Brain microvascular endothelial cell (primary cell): ENCODE measurements around the gene RASL11A.
"Not testable (repeated sequence)": the region's sequence is repeated elsewhere in the genome, so short reads cannot be mapped to it uniquely, and the experiment has no call there.

ENCODE experiments used
- DNase-seq: peaks from one replicate; pipeline ENCODE4 v3.0.0-alpha.2; 2020
- H3K27ac ChIP-seq: fragments of 250-450 bp; sonication (Bioruptor Pico); 2 replicates; pipeline ENCODE4 v1.5.1; 2020; ENCODE audit warnings: mild to moderate bottlenecking, moderate library complexity
- H3K27me3 ChIP-seq: fragments of 250-450 bp; sonication (Bioruptor Pico); replicated peaks from 2 replicates; pipeline ENCODE4 v1.5.1; 2020; ENCODE audit warnings: mild to moderate bottlenecking
- H3K36me3 ChIP-seq: fragments of 250-450 bp; sonication (Bioruptor Pico); replicated peaks from 2 replicates; pipeline ENCODE4 v1.5.1; 2020; ENCODE audit warnings: mild to moderate bottlenecking
- H3K4me3 ChIP-seq: 2 replicates; pipeline ENCODE4 v1.5.1; 2011; ENCODE audit warnings: low read depth, mild to moderate bottlenecking, control low read depth, low read length, moderate library complexity
- in situ Hi-C: cut with HindIII; loops from 2 replicates; pipeline ENCODE4 v1.10.0; 2017; ENCODE audit warnings: low sequenced_read_pairs, low pct_ligation_motif_present
- TF ChIP-seq, protein P1 (sequence below): IDR thresholded peaks from 2 replicates; pipeline ENCODE4 v1.5.1; 2011; ENCODE audit warnings: low read depth, mild to moderate bottlenecking, moderate library complexity, low read length, control low read depth, inconsistent platforms; ENCODE audit errors: missing control alignments

The RASL11A gene

GRCh38 chr13:27310946-27311345 is 40.3 kb downstream of the RASL11A start:
- no peak for DNase-seq
- no peaks in the 10 kb centered on the region for H3K36me3 ChIP-seq
- H3K27me3 ChIP-seq = no peaks in the 10 kb centered on the region
- no peak overlapping the region for H3K27ac ChIP-seq
- in situ Hi-C loops = no loop called here
- TF ChIP-seq, protein P1, sequence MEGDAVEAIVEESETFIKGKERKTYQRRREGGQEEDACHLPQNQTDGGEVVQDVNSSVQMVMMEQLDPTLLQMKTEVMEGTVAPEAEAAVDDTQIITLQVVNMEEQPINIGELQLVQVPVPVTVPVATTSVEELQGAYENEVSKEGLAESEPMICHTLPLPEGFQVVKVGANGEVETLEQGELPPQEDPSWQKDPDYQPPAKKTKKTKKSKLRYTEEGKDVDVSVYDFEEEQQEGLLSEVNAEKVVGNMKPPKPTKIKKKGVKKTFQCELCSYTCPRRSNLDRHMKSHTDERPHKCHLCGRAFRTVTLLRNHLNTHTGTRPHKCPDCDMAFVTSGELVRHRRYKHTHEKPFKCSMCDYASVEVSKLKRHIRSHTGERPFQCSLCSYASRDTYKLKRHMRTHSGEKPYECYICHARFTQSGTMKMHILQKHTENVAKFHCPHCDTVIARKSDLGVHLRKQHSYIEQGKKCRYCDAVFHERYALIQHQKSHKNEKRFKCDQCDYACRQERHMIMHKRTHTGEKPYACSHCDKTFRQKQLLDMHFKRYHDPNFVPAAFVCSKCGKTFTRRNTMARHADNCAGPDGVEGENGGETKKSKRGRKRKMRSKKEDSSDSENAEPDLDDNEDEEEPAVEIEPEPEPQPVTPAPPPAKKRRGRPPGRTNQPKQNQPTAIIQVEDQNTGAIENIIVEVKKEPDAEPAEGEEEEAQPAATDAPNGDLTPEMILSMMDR = no peak
- H3K4me3 ChIP-seq = no peak overlapping the region

- in situ Hi-C loops = no loop called here
- DNase-seq = no peak
- no peak overlapping the region for H3K27ac ChIP-seq
- no peaks in the 10 kb centered on the region for H3K36me3 ChIP-seq
- TF ChIP-seq, protein P1 = no peak
- peaks cover 2% of the 10 kb centered on the region for H3K27me3 ChIP-seq
- H3K4me3 ChIP-seq = no peak overlapping the region
These were observed 41.0 kb downstream of the RASL11A start for GRCh38 chr13:27311518-27312210.

DNA sequence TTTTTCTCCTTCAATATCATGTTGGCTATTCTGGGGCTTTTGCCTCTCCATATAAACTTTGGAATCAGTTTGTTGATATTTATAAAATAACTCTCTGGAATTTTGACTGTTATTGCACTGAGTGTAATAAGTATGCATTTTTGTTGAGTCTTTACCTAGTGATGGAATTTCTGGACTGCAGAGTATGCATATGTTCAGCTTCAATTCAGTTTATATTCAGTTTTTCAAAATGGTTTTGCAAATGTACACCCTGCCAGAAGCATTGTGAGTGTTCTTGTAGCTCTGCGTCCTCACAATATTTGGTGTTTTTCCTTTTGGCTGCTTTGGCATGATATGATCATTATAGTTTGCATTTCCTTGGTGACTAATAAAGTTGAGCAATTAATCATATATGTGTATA is 43.1 kb downstream of the RASL11A start:
- H3K27me3 ChIP-seq = peaks cover 2% of the 10 kb centered on the region
- H3K27ac ChIP-seq = no peak overlapping the region
- H3K4me3 ChIP-seq = no peak overlapping the region
- no peak for DNase-seq
- in situ Hi-C loops = no loop called here
- TF ChIP-seq, protein P1 = no peak
- no peaks in the 10 kb centered on the region for H3K36me3 ChIP-seq

DNA sequence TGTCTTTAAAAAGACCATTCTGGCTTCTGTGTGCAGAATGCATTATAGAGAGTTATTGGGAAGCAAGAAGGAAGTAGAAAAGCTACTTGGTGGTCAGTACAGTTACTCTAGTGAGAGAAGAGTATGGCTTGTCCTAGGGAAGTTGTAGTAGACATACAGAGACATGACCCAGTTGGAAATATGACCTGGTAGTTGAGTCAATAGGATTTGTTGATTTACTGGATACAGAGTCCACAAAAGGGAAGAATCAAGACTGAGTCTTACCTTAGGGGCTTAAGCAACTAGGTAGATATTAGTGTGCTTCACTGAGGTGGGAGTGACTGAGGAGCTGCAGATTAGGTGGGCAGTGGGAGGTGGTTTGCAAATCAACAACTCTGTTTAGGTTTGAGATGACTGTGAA is 48.8 kb downstream of the RASL11A start:
- no peak for DNase-seq
- in situ Hi-C loops = no loop called here
- H3K27ac ChIP-seq = no peak overlapping the region
- peaks cover 2% of the 10 kb centered on the region for H3K27me3 ChIP-seq
- TF ChIP-seq, protein P1 = no peak
- H3K4me3 ChIP-seq = no peak overlapping the region
- H3K36me3 ChIP-seq = no peaks in the 10 kb centered on the region

GRCh38 chr13:27321468-27322431 is 51.1 kb downstream of the RASL11A start:
- in situ Hi-C loops = no loop called here
- Histone ChIP-seq H3K27me3 (no peaks in the 10 kb centered on the region), H3K4me3 (no peak overlapping the region), H3K27ac (no peak overlapping the region), H3K36me3 (no peaks in the 10 kb centered on the region)
- TF ChIP-seq, protein P1 = no peak
- no peak for DNase-seq

- DNase-seq, in situ Hi-C loops, H3K36me3 ChIP-seq, H3K4me3 ChIP-seq, H3K27me3 ChIP-seq, H3K27ac ChIP-seq: not testable (repeated sequence)
These were observed 51.8 kb downstream of the RASL11A start for GRCh38 chr13:27322443-27322842.
